Esophagus squamous epithelium (tissue), 5 donors: ENCODE measurements around the gene PPWD1. TPM values are rescaled to one million over a fixed set of nuclear protein-coding genes. Genes with fewer than 3 reads are reported as not detected.

Source experiments
- DNase-seq: peaks from one replicate; lab custom pipeline; 2025; lab: John Stamatoyannopoulos, UW
- H3K27ac ChIP-seq, 4 donors: fragments of 200-600 bp; sonication (generic); one replicate each; pipeline ENCODE4 v1.5.1; 2016 to 2019; ENCODE audit warnings: mild to moderate bottlenecking in 1 of 4
- H3K27me3 ChIP-seq, 4 donors: fragments of 200-600 bp; sonication (generic); 1 replicate in 3 of 4; 2 replicates in 1 of 4; pipeline versions ENCODE4 v1.5.1 to v1.6.0; 2017 to 2021; ENCODE audit warnings: antibody characterized with exemption in 1 of 4
- H3K36me3 ChIP-seq, 3 donors: fragments of 200-600 bp; sonication (generic); one replicate each; pipeline ENCODE4 v1.5.1; 2016 to 2019
- H3K4me1 ChIP-seq, 3 donors: fragments of 200-600 bp; sonication (generic); one replicate each; pipeline ENCODE4 v1.5.1; 2017 to 2019
- H3K4me3 ChIP-seq, 4 donors: fragments of 200-600 bp; sonication (generic); 1 replicate in 3 of 4; 2 replicates in 1 of 4; pipeline ENCODE4 v1.5.1; 2016 to 2019; ENCODE audit warnings: mild to moderate bottlenecking in 2 of 4, moderate library complexity in 1 of 4
- H3K9me3 ChIP-seq, 3 donors: fragments of 200-600 bp; sonication (generic); one replicate each; pipeline ENCODE4 v1.5.1; 2016 to 2019
- POLR2A ChIP-seq, 4 donors: fragments of 450-650 bp; IDR thresholded peaks; one replicate each; pipeline ENCODE4 v1.6.1; 2017; ENCODE audit warnings: antibody characterized with exemption in 4 of 4, mild to moderate bottlenecking in 4 of 4, moderate library complexity in 3 of 4
- intact Hi-C: fragments of 100-400 bp; cut with DNase I; formaldehyde crosslinking; loops from one replicate; pipeline ENCODE4 v1.15.0; 2022
- small RNA-seq, 4 donors: library from RNA; depleted of rRNA; stranded (forward); fragments of <200 nt; gene quantifications; one replicate each; pipeline ENCODE3, GENCODE V24; 2016
- total RNA-seq, 4 donors: library from RNA; depleted of rRNA; stranded (reverse); fragments of >200 nt; gene quantifications; one replicate each; pipeline ENCODE4 v1.1.0, GENCODE V29; 2016
- TF ChIP-seq, protein P1 (sequence below), 6 experiments: fragments of 450-650 bp in 4 of 6; fragments of 200-600 bp in 2 of 6; sonication (generic) in 2 of 6; IDR thresholded peaks; one replicate each; pipeline ENCODE4 v1.5.1; 2016 to 2019; ENCODE audit warnings: antibody characterized with exemption in 6 of 6, mild to moderate bottlenecking in 4 of 6, moderate library complexity in 4 of 6
- donor health status: DM: yes; HTN: yes; CAD: no.

The PPWD1 gene
- total RNA-seq, 4 donors from 2014 or later, result 10.1 to 45.4 (median 28.3) TPM

DNA sequence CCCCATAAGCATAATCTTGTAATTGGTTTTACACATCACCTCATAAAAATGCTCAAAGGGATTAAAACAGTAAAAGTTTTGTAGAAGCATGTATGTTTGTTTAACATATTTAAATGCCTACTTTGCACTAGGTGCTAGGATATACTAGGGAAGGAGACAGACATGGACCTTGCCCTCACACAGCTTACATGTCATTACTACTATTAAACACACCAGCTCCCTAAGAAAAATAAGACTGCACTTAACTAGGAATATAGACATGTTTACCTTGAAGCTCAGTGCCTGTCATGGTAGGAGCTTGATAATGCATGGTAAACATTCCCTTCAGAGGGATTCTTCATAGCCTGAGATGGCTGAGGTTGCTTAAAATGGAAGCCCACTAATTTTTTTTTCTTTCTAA lies 67.9 kb downstream of the PPWD1 start:
- TF ChIP-seq POLR2A (IDR thresholded peaks at IDR 0.05), result no peak
- TF ChIP-seq, protein P1, sequence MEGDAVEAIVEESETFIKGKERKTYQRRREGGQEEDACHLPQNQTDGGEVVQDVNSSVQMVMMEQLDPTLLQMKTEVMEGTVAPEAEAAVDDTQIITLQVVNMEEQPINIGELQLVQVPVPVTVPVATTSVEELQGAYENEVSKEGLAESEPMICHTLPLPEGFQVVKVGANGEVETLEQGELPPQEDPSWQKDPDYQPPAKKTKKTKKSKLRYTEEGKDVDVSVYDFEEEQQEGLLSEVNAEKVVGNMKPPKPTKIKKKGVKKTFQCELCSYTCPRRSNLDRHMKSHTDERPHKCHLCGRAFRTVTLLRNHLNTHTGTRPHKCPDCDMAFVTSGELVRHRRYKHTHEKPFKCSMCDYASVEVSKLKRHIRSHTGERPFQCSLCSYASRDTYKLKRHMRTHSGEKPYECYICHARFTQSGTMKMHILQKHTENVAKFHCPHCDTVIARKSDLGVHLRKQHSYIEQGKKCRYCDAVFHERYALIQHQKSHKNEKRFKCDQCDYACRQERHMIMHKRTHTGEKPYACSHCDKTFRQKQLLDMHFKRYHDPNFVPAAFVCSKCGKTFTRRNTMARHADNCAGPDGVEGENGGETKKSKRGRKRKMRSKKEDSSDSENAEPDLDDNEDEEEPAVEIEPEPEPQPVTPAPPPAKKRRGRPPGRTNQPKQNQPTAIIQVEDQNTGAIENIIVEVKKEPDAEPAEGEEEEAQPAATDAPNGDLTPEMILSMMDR (IDR thresholded peaks at IDR 0.05), result no peak
- no peak overlapping the region for H3K4me3 ChIP-seq
- H3K36me3 ChIP-seq, result peaks cover 0 to 32% (median 0%) of the 10 kb centered on the region in 3 donors
- no peaks in the 10 kb centered on the region for H3K9me3 ChIP-seq
- H3K27me3 ChIP-seq, result no peaks in the 10 kb centered on the region
- intact Hi-C loops, result no loop called here
- no peak for DNase-seq
- peaks cover 5 to 9% (median 7%) of the 10 kb centered on the region in 3 donors for H3K4me1 ChIP-seq
- no peak overlapping the region for H3K27ac ChIP-seq

Small RNAs within 50 kb of the gene (small RNA-seq; reads per million reads assigned to genes)
- 0 reads per million in 4 donors for gene RNU6-540P

Other genes with a start within 250 kb of the PPWD1 start
- 1 to 10 TPM in 2 of 4 donors, under 1 TPM in 2; 0.23 to 3.8 (median 1.0) TPM for gene ADAMTS6, start 81.4 kb upstream of the PPWD1 start, total RNA-seq
- 10 to 100 TPM in 1 of 4 donors, 1 to 10 TPM in 3; 4.0 to 17.3 (median 7.8) TPM for gene CENPK, start 128 bp upstream of the PPWD1 start, total RNA-seq
- gene TRIM23, start 61.0 kb downstream of the PPWD1 start, total RNA-seq, result 10 to 100 TPM in 1 of 4 donors, 1 to 10 TPM in 3; 5.5 to 14.1 (median 7.4) TPM
- gene SHLD3, start 61.7 kb downstream of the PPWD1 start, total RNA-seq, result 1 to 10 TPM in 3 of 4 donors, under 1 TPM in 1; 0.27 to 4.5 (median 3.1) TPM
- gene TRAPPC13, start 61.7 kb downstream of the PPWD1 start, total RNA-seq, result 10 to 100 TPM; 10.1 to 19.5 (median 14.9) TPM
- gene SGTB, start 158.8 kb downstream of the PPWD1 start, total RNA-seq, result 1 to 10 TPM in 3 of 4 donors, under 1 TPM in 1; 0.99 to 5.8 (median 3.7) TPM
- 10 to 100 TPM in 3 of 4 donors, 1 to 10 TPM in 1; 4.9 to 22.1 (median 19.2) TPM for gene NLN, start 158.9 kb downstream of the PPWD1 start, total RNA-seq